ENCODE data around the gene DGUOK. TPM values are rescaled to one million over a fixed set of nuclear protein-coding genes. Genes with fewer than 3 reads are reported as not detected.

DGUOK gene
- total RNA-seq, 2 experiments from 2014 or later, result 96.8 to 97.1 TPM

DNA sequence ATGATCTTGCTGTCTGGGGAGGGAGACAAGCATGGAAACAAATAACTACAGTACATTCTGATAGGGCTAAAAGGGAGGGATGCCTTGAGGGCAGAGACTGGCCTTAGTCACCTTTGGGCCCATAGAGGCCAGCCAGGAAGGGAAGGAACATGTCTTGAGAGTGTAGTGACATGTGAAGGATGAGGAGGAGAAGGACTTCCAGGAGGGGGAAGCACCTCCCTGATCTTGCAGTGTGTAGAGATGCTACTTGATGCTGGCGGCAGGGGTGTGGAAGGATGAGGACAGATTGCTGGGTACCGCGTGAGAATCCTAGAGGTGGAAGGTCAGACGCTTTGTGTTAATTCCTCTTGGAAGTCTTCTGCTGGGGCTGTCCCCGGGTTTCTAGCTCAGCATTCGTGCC, 71.1 kb downstream of the DGUOK start:
- H3K36me3 Mint-ChIP-seq, result peaks cover 15% of the 10 kb centered on the region
- no peaks in the 10 kb centered on the region for H3K9me3 Mint-ChIP-seq
- H3K4me3 Mint-ChIP-seq, result no peak overlapping the region
- no peaks in the 10 kb centered on the region for H3K27me3 Mint-ChIP-seq
- no peak for DNase-seq
- H3K4me1 Mint-ChIP-seq, result peaks cover 75% of the 10 kb centered on the region
- no peak overlapping the region for H3K27ac Mint-ChIP-seq

GRCh38 chr2:73998451-73998850, 71.8 kb downstream of the DGUOK start:
- Mint-ChIP-seq H3K4me1 (peaks cover 75% of the 10 kb centered on the region), H3K4me3 (no peak overlapping the region), H3K9me3 (no peaks in the 10 kb centered on the region), H3K27me3 (no peaks in the 10 kb centered on the region), H3K36me3 (peaks cover 9% of the 10 kb centered on the region), H3K27ac (peak overlapping the region; percentile 51)
- DNase-seq, result no peak

GRCh38 chr2:73998933-73999332, 72.3 kb downstream of the DGUOK start:
- H3K4me1 Mint-ChIP-seq, result peaks cover 75% of the 10 kb centered on the region
- H3K27ac Mint-ChIP-seq, result peak overlapping the region; percentile 51
- H3K36me3 Mint-ChIP-seq, result peaks cover 5% of the 10 kb centered on the region
- no peak overlapping the region for H3K4me3 Mint-ChIP-seq
- no peaks in the 10 kb centered on the region for H3K9me3 Mint-ChIP-seq
- no peaks in the 10 kb centered on the region for H3K27me3 Mint-ChIP-seq
- DNase-seq, result no peak

- Mint-ChIP-seq H3K27me3 (no peaks in the 10 kb centered on the region), H3K27ac (no peak overlapping the region), H3K4me3 (no peak overlapping the region), H3K36me3 (peaks cover 3% of the 10 kb centered on the region), H3K4me1 (peaks cover 77% of the 10 kb centered on the region), H3K9me3 (no peaks in the 10 kb centered on the region)
- no peak for DNase-seq
These were observed 73.4 kb downstream of the DGUOK start for GRCh38 chr2:73999881-74000597.

GRCh38 chr2:74000666-74001065, 74.0 kb downstream of the DGUOK start:
- H3K4me3 Mint-ChIP-seq, result no peak overlapping the region
- H3K27me3 Mint-ChIP-seq, result no peaks in the 10 kb centered on the region
- DNase-seq, result no peak
- H3K9me3 Mint-ChIP-seq, result no peaks in the 10 kb centered on the region
- H3K4me1 Mint-ChIP-seq, result peaks cover 79% of the 10 kb centered on the region
- peaks cover 6% of the 10 kb centered on the region for H3K36me3 Mint-ChIP-seq
- peak overlapping the region; percentile 42 for H3K27ac Mint-ChIP-seq

DNA sequence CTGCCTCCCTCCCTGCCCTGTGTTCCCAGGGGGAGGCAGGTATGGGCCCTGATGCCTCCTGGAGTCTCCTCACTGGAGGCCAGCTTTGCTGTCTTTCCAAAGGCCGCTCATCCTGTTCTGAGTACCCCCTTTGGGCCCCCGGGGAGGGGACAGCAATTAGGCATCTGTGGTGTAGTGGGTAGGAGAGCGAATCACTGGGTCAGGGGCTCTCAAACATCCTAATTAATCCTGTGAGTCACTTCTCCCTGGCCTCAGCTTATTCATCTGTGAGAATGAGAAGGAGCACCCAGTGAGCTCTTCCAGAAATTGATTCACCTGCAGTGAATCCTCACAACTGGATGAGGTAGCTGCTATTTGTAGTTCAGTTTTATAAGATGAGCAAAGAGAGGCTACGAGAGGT, 74.4 kb downstream of the DGUOK start:
- H3K4me1 Mint-ChIP-seq, result peaks cover 79% of the 10 kb centered on the region
- peaks cover 8% of the 10 kb centered on the region for H3K36me3 Mint-ChIP-seq
- peak overlapping the region; percentile 42 for H3K27ac Mint-ChIP-seq
- H3K4me3 Mint-ChIP-seq, result peak overlapping the region; percentile 62
- no peaks in the 10 kb centered on the region for H3K27me3 Mint-ChIP-seq
- no peaks in the 10 kb centered on the region for H3K9me3 Mint-ChIP-seq
- DNase-seq, result no peak

DNA sequence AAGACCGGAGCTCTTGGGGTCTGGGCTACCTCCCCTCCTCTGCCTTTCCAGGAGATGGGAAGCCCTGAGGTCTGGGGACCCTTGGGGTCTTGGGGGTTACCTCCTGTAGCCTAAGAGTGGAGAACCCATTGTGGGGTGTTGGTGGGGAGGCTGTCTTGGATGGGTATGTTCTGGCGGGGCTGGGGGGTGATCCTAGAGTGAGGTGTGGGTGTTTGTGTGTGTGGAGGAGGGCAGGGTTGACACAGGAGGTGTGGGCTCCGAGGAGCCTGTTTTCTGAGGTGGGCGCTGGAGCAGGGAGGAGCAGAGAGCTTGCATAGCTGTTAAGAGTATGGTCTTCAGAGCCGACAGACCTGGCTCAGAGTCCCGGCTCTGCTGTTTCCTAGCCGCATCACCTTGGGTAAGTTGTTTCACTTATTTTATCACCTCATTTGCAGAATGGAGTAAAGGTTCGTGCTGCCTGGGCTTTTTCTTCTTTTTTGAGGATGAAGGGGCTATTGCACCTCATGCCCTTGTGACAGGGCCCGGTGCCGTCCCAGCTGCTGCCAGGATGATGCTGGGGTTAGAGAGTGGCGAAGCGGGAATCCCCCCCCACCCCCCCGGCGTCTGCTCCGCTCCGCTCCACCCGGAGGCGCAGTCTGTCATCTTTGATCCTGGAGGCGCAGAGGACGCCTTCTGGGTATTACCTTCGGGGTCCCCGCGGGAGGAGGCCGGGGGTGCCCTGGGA, 75.3 kb downstream of the DGUOK start:
- Mint-ChIP-seq H3K4me3 (peak overlapping the region; percentile 62), H3K9me3 (no peaks in the 10 kb centered on the region), H3K36me3 (peaks cover 8% of the 10 kb centered on the region), H3K27me3 (no peaks in the 10 kb centered on the region), H3K4me1 (peaks cover 78% of the 10 kb centered on the region), H3K27ac (peak overlapping the region; percentile 72)
- DNase-seq, result peak; percentile 25

DNA sequence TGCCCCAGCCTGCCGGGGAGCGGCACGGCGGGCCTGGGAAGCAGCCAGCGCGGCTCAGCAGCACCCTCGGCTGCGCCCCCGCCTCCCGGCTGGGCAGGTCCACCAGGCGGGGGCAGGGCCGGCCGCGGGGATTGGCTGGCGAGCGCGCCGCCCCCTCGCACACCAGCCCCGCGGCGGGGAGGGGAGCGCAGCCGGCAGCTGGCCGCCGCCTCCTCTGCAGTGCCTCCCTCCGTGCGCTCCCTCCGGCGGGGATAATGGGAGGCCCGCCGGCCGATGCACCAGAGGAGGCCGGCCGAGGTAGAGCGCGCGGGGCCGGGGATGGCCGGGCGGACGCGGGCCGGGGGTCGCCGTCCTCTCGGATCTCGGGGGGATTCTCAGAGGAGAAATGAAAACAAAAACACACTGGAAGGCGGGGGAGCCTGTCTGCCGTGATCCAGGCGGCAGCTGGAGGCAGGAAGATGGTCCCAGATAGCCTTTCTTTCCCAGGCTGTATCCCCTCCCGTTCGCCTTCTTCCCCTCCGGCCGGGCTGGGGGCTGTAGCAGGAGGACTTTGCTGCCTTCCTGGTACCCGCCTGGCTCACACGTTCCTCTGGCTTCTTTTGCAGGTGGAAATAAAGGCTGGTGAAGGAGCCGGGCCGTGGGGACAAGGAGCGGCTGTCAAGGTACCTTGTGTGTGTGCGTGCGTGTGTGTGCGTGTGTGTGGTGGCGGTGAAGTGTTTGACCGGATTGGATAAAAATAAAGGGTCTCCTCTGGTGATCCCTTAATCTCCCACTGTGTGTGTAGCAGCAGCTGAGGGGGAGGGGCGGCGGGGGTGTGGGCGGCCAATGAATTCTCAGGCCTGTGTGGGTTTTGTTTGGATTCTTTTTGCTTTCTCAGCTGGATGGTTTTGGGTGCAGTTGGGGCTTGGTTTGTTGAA, 76.1 kb downstream of the DGUOK start:
- Mint-ChIP-seq H3K9me3 (no peaks in the 10 kb centered on the region), H3K4me3 (peak overlapping the region; percentile 81), H3K27ac (peak overlapping the region; percentile 64), H3K4me1 (peaks cover 76% of the 10 kb centered on the region), H3K36me3 (peaks cover 8% of the 10 kb centered on the region), H3K27me3 (no peaks in the 10 kb centered on the region)
- DNase-seq, result peak; percentile 91

GRCh38 chr2:74003494-74004211, 77.0 kb downstream of the DGUOK start:
- DNase-seq, result no peak
- no peaks in the 10 kb centered on the region for H3K27me3 Mint-ChIP-seq
- H3K36me3 Mint-ChIP-seq, result peaks cover 8% of the 10 kb centered on the region
- peak overlapping the region; percentile 81 for H3K4me3 Mint-ChIP-seq
- H3K4me1 Mint-ChIP-seq, result peaks cover 69% of the 10 kb centered on the region
- peak overlapping the region; percentile 13 for H3K27ac Mint-ChIP-seq
- H3K9me3 Mint-ChIP-seq, result no peaks in the 10 kb centered on the region

DNA sequence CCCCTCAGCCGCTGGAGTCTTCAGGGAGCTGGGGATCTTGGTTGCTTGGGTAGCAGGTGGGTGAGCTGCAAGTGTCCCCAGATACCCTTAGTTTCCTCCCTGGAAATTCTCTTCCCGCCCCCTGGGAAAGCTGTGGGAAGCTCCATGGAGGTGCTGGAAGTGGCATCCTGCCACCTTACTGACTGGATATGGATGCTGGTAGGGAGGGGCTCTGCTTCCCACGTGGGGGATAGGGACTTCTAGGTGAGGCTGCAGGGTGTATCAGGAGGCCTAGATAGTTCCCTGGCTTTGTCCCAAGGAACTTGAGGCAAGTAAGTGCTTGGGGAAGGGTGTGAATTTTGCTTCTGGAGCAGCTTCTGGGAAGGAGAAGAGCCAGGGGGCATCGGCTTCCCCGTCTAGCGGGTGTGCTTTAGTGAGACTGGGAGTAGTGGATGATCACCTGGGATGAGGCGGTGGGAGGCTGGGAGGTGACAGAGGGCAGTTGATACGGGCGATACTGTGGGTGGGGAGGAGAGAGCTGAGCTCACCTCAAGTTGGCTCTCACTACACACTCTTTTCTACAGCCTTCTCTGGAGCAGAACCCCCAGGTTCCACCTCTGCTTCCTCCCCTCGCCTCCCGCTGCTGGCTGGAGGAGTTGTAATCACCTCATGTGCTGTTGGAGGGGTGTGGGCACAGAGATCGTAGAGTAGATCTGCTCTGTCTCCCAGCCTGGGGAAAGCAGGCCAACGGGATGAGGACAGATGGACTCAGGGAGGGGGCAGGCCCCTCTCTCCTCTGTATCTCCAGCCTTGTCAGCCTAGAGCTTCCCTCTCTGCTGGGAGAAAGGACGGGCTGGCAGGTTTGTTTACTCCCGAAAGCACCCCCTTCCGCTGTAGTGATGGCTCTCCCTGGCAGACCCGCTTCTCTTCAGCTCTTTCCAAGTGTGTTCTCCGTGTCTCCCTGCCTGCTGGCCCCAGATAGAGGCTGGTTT, 77.8 kb downstream of the DGUOK start:
- no peak for DNase-seq
- Mint-ChIP-seq H3K4me1 (peaks cover 61% of the 10 kb centered on the region), H3K27me3 (no peaks in the 10 kb centered on the region), H3K4me3 (no peak overlapping the region), H3K9me3 (no peaks in the 10 kb centered on the region), H3K36me3 (peaks cover 8% of the 10 kb centered on the region), H3K27ac (no peak overlapping the region)

DNA sequence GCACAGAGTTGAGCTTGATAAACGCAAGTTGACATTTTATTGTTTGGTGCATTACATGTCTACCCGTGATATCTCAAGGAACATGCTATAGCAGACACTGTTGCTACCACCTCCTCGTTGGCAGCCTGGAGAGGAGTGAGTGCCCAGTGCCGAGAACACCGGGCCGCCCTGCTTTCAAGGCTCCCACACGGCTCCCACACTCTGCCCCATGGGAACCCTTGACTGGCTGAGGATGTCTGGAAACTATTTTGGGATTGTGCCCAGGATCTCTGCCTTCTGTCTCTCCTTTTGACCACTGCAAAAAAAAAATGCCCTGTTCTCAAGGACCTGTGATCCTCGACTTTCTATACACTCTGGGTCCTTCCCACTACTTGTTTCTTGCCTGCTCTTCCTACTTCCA, 79.1 kb downstream of the DGUOK start:
- peaks cover 8% of the 10 kb centered on the region for H3K36me3 Mint-ChIP-seq
- H3K4me3 Mint-ChIP-seq, result no peak overlapping the region
- peaks cover 59% of the 10 kb centered on the region for H3K4me1 Mint-ChIP-seq
- no peak for DNase-seq
- no peak overlapping the region for H3K27ac Mint-ChIP-seq
- no peaks in the 10 kb centered on the region for H3K27me3 Mint-ChIP-seq
- H3K9me3 Mint-ChIP-seq, result no peaks in the 10 kb centered on the region

GRCh38 chr2:74006459-74006858, 79.8 kb downstream of the DGUOK start:
- Mint-ChIP-seq H3K27ac (no peak overlapping the region), H3K27me3 (no peaks in the 10 kb centered on the region), H3K9me3 (no peaks in the 10 kb centered on the region), H3K4me3 (no peak overlapping the region), H3K4me1 (peaks cover 55% of the 10 kb centered on the region), H3K36me3 (peaks cover 8% of the 10 kb centered on the region)
- no peak for DNase-seq

GRCh38 chr2:74007121-74007520, 80.4 kb downstream of the DGUOK start:
- no peak overlapping the region for H3K27ac Mint-ChIP-seq
- peaks cover 8% of the 10 kb centered on the region for H3K36me3 Mint-ChIP-seq
- H3K4me1 Mint-ChIP-seq, result peaks cover 53% of the 10 kb centered on the region
- DNase-seq, result no peak
- no peak overlapping the region for H3K4me3 Mint-ChIP-seq
- H3K27me3 Mint-ChIP-seq, result no peaks in the 10 kb centered on the region
- no peaks in the 10 kb centered on the region for H3K9me3 Mint-ChIP-seq

DNA sequence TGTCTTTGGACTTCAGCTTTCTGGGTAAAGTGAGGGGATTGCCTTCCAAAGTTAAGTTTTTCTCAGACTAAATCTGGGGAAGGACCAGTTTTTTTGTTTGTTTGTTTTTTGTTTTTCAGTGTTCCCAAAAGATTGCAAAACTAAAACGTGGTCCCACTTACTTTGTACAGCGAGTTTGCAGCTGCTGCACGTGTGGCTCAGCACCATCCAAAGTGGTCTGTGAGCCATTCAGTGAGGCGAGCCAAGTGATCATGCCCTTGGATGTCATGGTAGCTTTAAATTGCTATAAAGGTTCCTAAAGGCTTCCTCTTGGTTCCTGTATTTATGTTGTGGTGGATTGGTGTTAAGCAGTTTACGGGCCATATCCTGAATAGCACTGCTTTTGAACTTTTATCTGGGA, 81.0 kb downstream of the DGUOK start:
- Mint-ChIP-seq H3K4me3 (no peak overlapping the region), H3K4me1 (peaks cover 55% of the 10 kb centered on the region), H3K27me3 (no peaks in the 10 kb centered on the region), H3K36me3 (peaks cover 8% of the 10 kb centered on the region), H3K27ac (no peak overlapping the region), H3K9me3 (no peaks in the 10 kb centered on the region)
- DNase-seq, result no peak
